Memory B cell (primary cell): ENCODE data around the gene LHX2.

Experiments used
- ATAC-seq: fragments of 150-1000 bp; cut with Tn5 transposase; 2 replicates; pipeline ENCODE4 v1.10.0; 2021; ENCODE audit warnings: low read depth, mild to moderate bottlenecking, moderate library complexity
- DNase-seq, 2 donors: peaks; one replicate each; pipeline ENCODE4 v3.0.0; 2022; ENCODE audit warnings: low spot score in 2 of 2
- H3K27ac Mint-ChIP-seq: one replicate; pipeline ENCODE4 v1.8.0; 2022; ENCODE audit warnings: mild to moderate bottlenecking, moderate library complexity, mixed read lengths
- H3K27me3 Mint-ChIP-seq: one replicate; pipeline ENCODE4 v1.8.0; 2022; ENCODE audit warnings: mixed read lengths
- H3K36me3 Mint-ChIP-seq: one replicate; pipeline ENCODE4 v1.8.0; 2022; ENCODE audit warnings: mild to moderate bottlenecking, mixed read lengths
- H3K4me1 Mint-ChIP-seq: one replicate; pipeline ENCODE4 v1.8.0; 2022; ENCODE audit warnings: mixed read lengths
- H3K4me3 Mint-ChIP-seq: one replicate; pipeline ENCODE4 v1.8.0; 2022; ENCODE audit warnings: mild to moderate bottlenecking, moderate library complexity, mixed read lengths
- H3K9me3 Mint-ChIP-seq: one replicate; pipeline ENCODE4 v1.8.0; 2022; ENCODE audit warnings: mixed read lengths

The LHX2 gene

GRCh38 chr9:124014211-124014955 lies 2.8 kb downstream of the LHX2 start:
- H3K36me3 Mint-ChIP-seq, result peaks cover 3% of the 10 kb centered on the region
- DNase-seq, result no peak
- H3K4me1 Mint-ChIP-seq, result peaks cover 24% of the 10 kb centered on the region
- H3K27ac Mint-ChIP-seq, result peak overlapping the region; percentile 19
- H3K9me3 Mint-ChIP-seq, result no peaks in the 10 kb centered on the region
- H3K27me3 Mint-ChIP-seq, result peaks cover 26% of the 10 kb centered on the region
- no peak overlapping the region for H3K4me3 Mint-ChIP-seq
- ATAC-seq, result no peak

- ATAC-seq (no peak), DNase-seq (no peak)
- Mint-ChIP-seq H3K27ac (peak overlapping the region; percentile 17), H3K4me1 (peaks cover 20% of the 10 kb centered on the region), H3K27me3 (peaks cover 23% of the 10 kb centered on the region), H3K9me3 (no peaks in the 10 kb centered on the region), H3K4me3 (no peak overlapping the region), H3K36me3 (peaks cover 3% of the 10 kb centered on the region)
Measured at GRCh38 chr9:124014956-124015660, 3.5 kb downstream of the LHX2 start.

GRCh38 chr9:124015661-124016131 lies 4.1 kb downstream of the LHX2 start:
- DNase-seq (no peak), ATAC-seq (no peak)
- Mint-ChIP-seq H3K9me3 (no peaks in the 10 kb centered on the region), H3K4me3 (no peak overlapping the region), H3K27ac (peak overlapping the region; percentile 17), H3K27me3 (peaks cover 23% of the 10 kb centered on the region), H3K36me3 (peaks cover 3% of the 10 kb centered on the region), H3K4me1 (peaks cover 18% of the 10 kb centered on the region)

GRCh38 chr9:124016175-124017050 lies 4.8 kb downstream of the LHX2 start:
- H3K4me1 Mint-ChIP-seq, result peaks cover 19% of the 10 kb centered on the region
- peaks cover 1% of the 10 kb centered on the region for H3K9me3 Mint-ChIP-seq
- no peak overlapping the region for H3K4me3 Mint-ChIP-seq
- peak overlapping the region; percentile 83 for H3K27ac Mint-ChIP-seq
- no peak for ATAC-seq
- H3K27me3 Mint-ChIP-seq, result peaks cover 24% of the 10 kb centered on the region
- peaks cover 3% of the 10 kb centered on the region for H3K36me3 Mint-ChIP-seq
- peak in 1 of 2 donors; percentile 39 for DNase-seq

- Mint-ChIP-seq H3K36me3 (peaks cover 3% of the 10 kb centered on the region), H3K27ac (peak overlapping the region; percentile 83), H3K9me3 (peaks cover 1% of the 10 kb centered on the region), H3K4me3 (peak overlapping the region; percentile 8), H3K27me3 (peaks cover 31% of the 10 kb centered on the region), H3K4me1 (peaks cover 20% of the 10 kb centered on the region)
- DNase-seq (no peak), ATAC-seq (no peak)
Measured at GRCh38 chr9:124017051-124017928, 5.7 kb downstream of the LHX2 start.

- peak overlapping the region; percentile 62 for H3K27ac Mint-ChIP-seq
- H3K4me3 Mint-ChIP-seq, result peak overlapping the region; percentile 37
- H3K4me1 Mint-ChIP-seq, result peaks cover 22% of the 10 kb centered on the region
- ATAC-seq (no peak), DNase-seq (no peak)
- peaks cover 37% of the 10 kb centered on the region for H3K27me3 Mint-ChIP-seq
- peaks cover 3% of the 10 kb centered on the region for H3K36me3 Mint-ChIP-seq
- peaks cover 1% of the 10 kb centered on the region for H3K9me3 Mint-ChIP-seq
Measured at GRCh38 chr9:124017929-124018729, 6.6 kb downstream of the LHX2 start.

- Mint-ChIP-seq H3K27ac (peak overlapping the region; percentile 62), H3K27me3 (peaks cover 35% of the 10 kb centered on the region), H3K9me3 (peaks cover 1% of the 10 kb centered on the region), H3K36me3 (peaks cover 3% of the 10 kb centered on the region), H3K4me1 (peaks cover 22% of the 10 kb centered on the region), H3K4me3 (peak overlapping the region; percentile 37)
- no peak for ATAC-seq
- DNase-seq, result no peak
Measured at GRCh38 chr9:124018730-124019697, 7.4 kb downstream of the LHX2 start.

GRCh38 chr9:124019771-124020519 lies 8.4 kb downstream of the LHX2 start:
- ATAC-seq (no peak), DNase-seq (no peak)
- no peak overlapping the region for H3K4me3 Mint-ChIP-seq
- no peak overlapping the region for H3K27ac Mint-ChIP-seq
- H3K36me3 Mint-ChIP-seq, result peaks cover 3% of the 10 kb centered on the region
- peaks cover 33% of the 10 kb centered on the region for H3K27me3 Mint-ChIP-seq
- H3K4me1 Mint-ChIP-seq, result peaks cover 22% of the 10 kb centered on the region
- peaks cover 1% of the 10 kb centered on the region for H3K9me3 Mint-ChIP-seq

- Mint-ChIP-seq H3K4me3 (no peak overlapping the region), H3K9me3 (peaks cover 1% of the 10 kb centered on the region)
Measured at GRCh38 chr9:124020520-124021384, 9.2 kb downstream of the LHX2 start.

GRCh38 chr9:124021385-124021769 lies 9.8 kb downstream of the LHX2 start:
- Mint-ChIP-seq H3K4me3 (peak overlapping the region; percentile 22), H3K27ac (no peak overlapping the region)

More at GRCh38 chr9:124020520-124021384, 9.2 kb downstream of the LHX2 start:
- peaks cover 22% of the 10 kb centered on the region for H3K4me1 Mint-ChIP-seq
- H3K36me3 Mint-ChIP-seq, result peaks cover 3% of the 10 kb centered on the region
- peaks cover 33% of the 10 kb centered on the region for H3K27me3 Mint-ChIP-seq
- no peak for DNase-seq
- no peak overlapping the region for H3K27ac Mint-ChIP-seq
- peak; percentile 62 for ATAC-seq

More at GRCh38 chr9:124021385-124021769, 9.8 kb downstream of the LHX2 start:
- Mint-ChIP-seq H3K27me3 (peaks cover 33% of the 10 kb centered on the region), H3K4me1 (peaks cover 22% of the 10 kb centered on the region), H3K9me3 (peaks cover 1% of the 10 kb centered on the region), H3K36me3 (peaks cover 3% of the 10 kb centered on the region)
- no peak for DNase-seq
- ATAC-seq, result no peak
